ENCODE measurements around the gene ABHD14A. TPM values are rescaled to one million over a fixed set of nuclear protein-coding genes. Genes with fewer than 3 reads are reported as not detected.

Gene ABHD14A
- polyA plus RNA-seq, 2 of the 4 experiments (the other 2 are of a cell fraction), result 6.3 to 9.5 TPM

DNA sequence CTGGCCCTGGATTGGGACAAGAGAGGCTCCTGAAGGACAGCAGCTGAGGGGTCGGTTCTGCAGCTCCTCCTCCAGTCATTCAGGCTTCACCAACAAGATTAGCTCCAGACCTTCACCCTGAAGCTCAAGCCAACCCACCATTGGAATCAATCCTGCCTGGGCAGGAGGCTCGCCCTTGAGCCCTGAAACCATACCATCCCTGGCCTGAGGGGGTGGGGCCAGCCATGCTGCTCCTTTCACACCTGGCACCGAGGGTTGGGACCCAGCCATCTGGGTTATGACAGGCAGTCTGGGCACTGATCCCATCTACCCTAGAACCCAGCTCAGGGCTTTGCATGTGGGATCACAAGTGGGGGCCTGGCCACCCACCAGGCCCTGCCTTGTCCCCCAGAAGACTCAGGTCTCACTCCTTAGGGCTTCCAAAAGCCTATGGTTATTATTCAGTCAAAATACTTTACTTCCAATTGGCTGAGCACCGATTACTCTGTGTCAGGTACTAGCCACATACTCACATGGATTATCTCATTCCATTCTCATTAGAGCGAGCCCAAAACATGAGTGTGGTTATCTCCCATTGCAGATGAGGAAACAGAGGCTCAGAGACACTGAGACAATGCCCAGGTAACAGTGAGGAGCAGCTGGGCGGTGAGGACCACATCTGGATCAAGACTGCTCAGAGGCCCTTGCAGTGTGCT lies 4.1 kb upstream of the ABHD14A start:
- no peak for FAIRE-seq
- H3K4me1 ChIP-seq, result peaks cover 26% of the 10 kb centered on the region

DNA sequence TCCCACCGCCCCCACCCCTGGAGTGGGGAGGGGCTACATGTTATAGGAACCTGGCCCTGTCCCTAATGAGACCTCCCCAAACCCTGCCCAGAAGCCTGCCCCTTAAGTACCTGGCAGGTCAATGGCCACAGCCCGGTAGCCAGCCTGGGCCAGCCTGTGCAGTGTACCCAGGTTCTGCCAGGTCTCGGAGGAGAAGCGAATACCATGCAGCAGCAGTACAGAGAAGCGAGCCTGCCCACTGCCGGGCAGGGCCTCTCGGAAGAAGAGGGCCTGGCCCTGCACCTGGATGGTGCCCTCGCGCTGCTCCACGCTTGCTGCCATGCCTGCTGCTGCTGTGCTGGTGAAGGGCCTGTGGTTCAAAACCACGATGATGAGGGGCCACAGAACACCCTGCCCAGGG lies 3.5 kb upstream of the ABHD14A start:
- WGBS (ENCODE audit: missing lambda C conversion rate), result no CpG with 5 or more reads among the region's 11 CpGs
- POLR2A ChIA-PET, result no interaction called here

More for the DNA sequence above, 4.1 kb upstream of the ABHD14A start:
- no peak for TF ChIP-seq CEBPB (IDR thresholded peaks at IDR 0.05)
- no peak for TF ChIP-seq HOXB5 (CRISPR knock-in tag; IDR thresholded peaks at IDR 0.05)
- DNase-seq (ENCODE audit: low read depth in 1 of 2, low spot score in 1 of 2), result no peak
- Histone ChIP-seq H3K27ac (no peak overlapping the region), H3K4me2 (no peak overlapping the region), H3K4me3 (no peak overlapping the region), H3K9me3 (no peaks in the 10 kb centered on the region)
- CTCF ChIA-PET, result interaction anchor here (0.8 to 7.1 kb wide), 3 partner anchors 12 to 477 kb away, joined by 3 to 53 read pairs (median 37); partner anchors contain the start of genes ACY1, PARP3 and RRP9
- POLR2A ChIA-PET, result no interaction called here
- WGBS (ENCODE audit: missing lambda C conversion rate), result 81% methylated on average over 6 of the region's 6 CpGs
- no peak for ATAC-seq

DNA sequence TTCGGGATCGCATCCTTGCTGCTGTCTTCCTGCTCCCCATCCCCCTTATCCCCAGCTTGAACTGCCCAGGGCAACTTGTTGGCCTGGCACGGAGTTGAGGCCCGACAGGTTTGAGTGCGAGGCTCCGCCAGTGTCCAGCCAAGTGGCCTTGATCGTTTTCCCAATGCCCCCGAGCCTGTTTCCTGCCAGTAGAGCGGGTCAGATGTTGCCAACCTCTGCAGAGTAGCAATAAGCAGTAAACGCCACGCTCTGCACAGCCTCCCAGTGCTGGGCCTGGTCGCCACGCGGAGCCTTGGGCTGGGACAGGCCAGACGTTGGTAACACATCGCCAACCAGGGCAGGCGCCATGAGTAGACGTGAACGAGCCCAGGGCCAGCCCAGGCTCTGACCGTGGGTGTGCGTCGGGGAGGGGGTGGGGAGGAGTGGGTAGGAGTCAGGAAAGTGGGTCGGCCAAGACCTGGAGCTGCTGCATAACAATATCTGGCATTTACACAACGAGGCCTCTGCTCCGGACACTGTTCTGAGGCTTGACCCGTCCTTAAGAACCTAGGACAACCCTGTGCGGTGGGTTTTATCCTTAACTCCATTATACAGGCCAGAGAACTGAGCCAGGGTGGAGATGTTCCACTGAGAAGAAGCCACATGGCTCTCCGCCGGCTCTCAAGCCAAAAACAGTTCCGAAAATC lies 444 bp upstream of the ABHD14A start:
- ChIA-PET CTCF (interaction anchor here (0.6 to 7.1 kb wide), 17 partner anchors 9 to 1358 kb away, joined by 3 to 59 read pairs (median 6); partner anchors contain the start of genes ACY1, GPR62, PARP3 and RPL29), POLR2A (interaction anchor here (1.1 to 2.5 kb wide), 4 partner anchors 9 to 32 kb away, joined by 3 to 28 read pairs (median 11); partner anchors contain the start of genes ACY1, PARP3, RPL29 and RRP9)
- TF ChIP-seq KDM5A (IDR thresholded peaks at IDR 0.05) (no peak), POLR2AphosphoS2 (conservative IDR thresholded peaks at IDR 0.05; ENCODE audit: low read length) (no peak), RCOR1 (IDR thresholded peaks at IDR 0.05; ENCODE audit: low read depth, low read length) (no peak), MAFK (IDR thresholded peaks at IDR 0.05; ENCODE audit: partially characterized antibody) (no peak), ESRRA (IDR thresholded peaks at IDR 0.05; ENCODE audit: borderline replicate concordance, low read length) (no peak), ZSCAN20 (CRISPR knock-in tag; IDR thresholded peaks at IDR 0.05) (no peak)
- TF ChIP-seq, protein P1, sequence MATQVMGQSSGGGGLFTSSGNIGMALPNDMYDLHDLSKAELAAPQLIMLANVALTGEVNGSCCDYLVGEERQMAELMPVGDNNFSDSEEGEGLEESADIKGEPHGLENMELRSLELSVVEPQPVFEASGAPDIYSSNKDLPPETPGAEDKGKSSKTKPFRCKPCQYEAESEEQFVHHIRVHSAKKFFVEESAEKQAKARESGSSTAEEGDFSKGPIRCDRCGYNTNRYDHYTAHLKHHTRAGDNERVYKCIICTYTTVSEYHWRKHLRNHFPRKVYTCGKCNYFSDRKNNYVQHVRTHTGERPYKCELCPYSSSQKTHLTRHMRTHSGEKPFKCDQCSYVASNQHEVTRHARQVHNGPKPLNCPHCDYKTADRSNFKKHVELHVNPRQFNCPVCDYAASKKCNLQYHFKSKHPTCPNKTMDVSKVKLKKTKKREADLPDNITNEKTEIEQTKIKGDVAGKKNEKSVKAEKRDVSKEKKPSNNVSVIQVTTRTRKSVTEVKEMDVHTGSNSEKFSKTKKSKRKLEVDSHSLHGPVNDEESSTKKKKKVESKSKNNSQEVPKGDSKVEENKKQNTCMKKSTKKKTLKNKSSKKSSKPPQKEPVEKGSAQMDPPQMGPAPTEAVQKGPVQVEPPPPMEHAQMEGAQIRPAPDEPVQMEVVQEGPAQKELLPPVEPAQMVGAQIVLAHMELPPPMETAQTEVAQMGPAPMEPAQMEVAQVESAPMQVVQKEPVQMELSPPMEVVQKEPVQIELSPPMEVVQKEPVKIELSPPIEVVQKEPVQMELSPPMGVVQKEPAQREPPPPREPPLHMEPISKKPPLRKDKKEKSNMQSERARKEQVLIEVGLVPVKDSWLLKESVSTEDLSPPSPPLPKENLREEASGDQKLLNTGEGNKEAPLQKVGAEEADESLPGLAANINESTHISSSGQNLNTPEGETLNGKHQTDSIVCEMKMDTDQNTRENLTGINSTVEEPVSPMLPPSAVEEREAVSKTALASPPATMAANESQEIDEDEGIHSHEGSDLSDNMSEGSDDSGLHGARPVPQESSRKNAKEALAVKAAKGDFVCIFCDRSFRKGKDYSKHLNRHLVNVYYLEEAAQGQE (IDR thresholded peaks at IDR 0.05), result no peak
- TF ChIP-seq, protein P2, sequence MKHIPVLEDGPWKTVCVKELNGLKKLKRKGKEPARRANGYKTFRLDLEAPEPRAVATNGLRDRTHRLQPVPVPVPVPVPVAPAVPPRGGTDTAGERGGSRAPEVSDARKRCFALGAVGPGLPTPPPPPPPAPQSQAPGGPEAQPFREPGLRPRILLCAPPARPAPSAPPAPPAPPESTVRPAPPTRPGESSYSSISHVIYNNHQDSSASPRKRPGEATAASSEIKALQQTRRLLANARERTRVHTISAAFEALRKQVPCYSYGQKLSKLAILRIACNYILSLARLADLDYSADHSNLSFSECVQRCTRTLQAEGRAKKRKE (CRISPR knock-in tag; IDR thresholded peaks at IDR 0.05; ENCODE audit: low read depth), result no peak
- Histone ChIP-seq H3K4me1 (peaks cover 14% of the 10 kb centered on the region), H3K4me3 (peak overlapping the region; percentile 87), H3K4me2 (peak overlapping the region; percentile 91), H3K27ac (peak overlapping the region; percentile 99), H3K9me3 (no peaks in the 10 kb centered on the region)
- FAIRE-seq (no peak), ATAC-seq (peak; percentile 28 to 48; a peak in 5 of 6 replicates), DNase-seq (ENCODE audit: low read depth in 1 of 2, low spot score in 1 of 2) (no peak)
- WGBS (ENCODE audit: missing lambda C conversion rate), result 26% methylated on average over 14 of the region's 30 CpGs

More for the DNA sequence above, 3.5 kb upstream of the ABHD14A start:
- H3K4me2 ChIP-seq, result no peak overlapping the region
- DNase-seq (ENCODE audit: low read depth in 1 of 2, low spot score in 1 of 2) (no peak), ATAC-seq (no peak), FAIRE-seq (no peak)
- TF ChIP-seq CHD4 (IDR thresholded peaks at IDR 0.05; ENCODE audit: borderline replicate concordance) (no peak), HEYL (CRISPR knock-in tag; IDR thresholded peaks at IDR 0.05) (no peak), NFE2L2 (conservative IDR thresholded peaks at IDR 0.05; ENCODE audit: low read length) (no peak), EHF (CRISPR knock-in tag; IDR thresholded peaks at IDR 0.05) (no peak), RAD21 (conservative IDR thresholded peaks at IDR 0.05 in 1 of 2, IDR thresholded peaks at IDR 0.05 in 1 of 2) (no peak)
- CTCF ChIA-PET, result interaction anchor here (0.8 to 7.1 kb wide), 2 partner anchors 12 to 477 kb away, joined by 3 to 53 read pairs; partner anchors contain the start of gene ACY1
- H3K4me1 ChIP-seq, result peaks cover 26% of the 10 kb centered on the region
- no peak overlapping the region for H3K27ac ChIP-seq
- H3K4me3 ChIP-seq, result no peak overlapping the region
- H3K9me3 ChIP-seq, result no peaks in the 10 kb centered on the region
